ENCODE results near the gene SLC10A7.

Gene SLC10A7

DNA sequence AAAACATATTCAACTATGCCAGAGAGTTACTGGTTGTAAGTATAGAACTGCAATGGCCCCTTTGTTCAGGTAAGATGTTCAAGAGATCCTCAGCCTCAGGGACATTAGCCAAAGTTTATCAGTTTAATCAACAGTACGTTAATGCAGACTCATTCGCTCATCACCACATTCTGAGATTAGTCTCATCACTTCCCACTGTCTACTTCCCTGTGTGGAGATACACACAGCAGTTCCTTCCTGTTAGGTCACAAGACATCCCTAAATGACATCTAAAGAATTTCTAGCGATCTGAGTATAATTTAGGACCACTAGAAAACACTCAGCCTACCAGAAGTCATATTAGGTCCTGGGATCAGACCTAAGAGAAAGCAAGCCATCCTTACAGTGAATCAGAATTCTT lies 10.4 kb downstream of the SLC10A7 start:
- no peaks in the 10 kb centered on the region for H3K36me3 ChIP-seq (ENCODE audit: insufficient read depth, low read length)
- no peaks in the 10 kb centered on the region for H3K9me3 ChIP-seq (ENCODE audit: control insufficient read depth, insufficient read depth, low read length)
- no peaks in the 10 kb centered on the region for H3K4me1 ChIP-seq (ENCODE audit: insufficient read depth, low read length)
- H3K9ac ChIP-seq (ENCODE audit: low read depth, low read length): no peak overlapping the region

DNA sequence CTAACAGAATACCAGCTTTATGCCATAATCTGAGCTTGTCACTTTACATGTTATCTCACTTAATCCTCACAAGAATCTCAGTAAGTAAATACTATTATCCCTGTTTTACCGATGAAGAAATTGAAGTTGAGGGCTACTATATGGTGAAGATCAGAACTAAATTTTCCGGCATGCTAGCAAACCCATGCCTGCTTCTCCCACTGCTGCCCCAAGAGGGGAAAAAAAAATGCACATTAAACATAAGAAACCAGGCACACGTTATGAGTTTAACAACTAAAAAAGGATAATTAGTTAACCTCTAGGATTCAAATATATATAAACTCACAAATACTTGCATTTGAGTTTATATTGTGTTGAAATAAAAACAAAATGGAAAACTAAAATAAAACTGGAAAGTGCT lies 10.8 kb downstream of the SLC10A7 start:
- Histone ChIP-seq H3K9me3 (ENCODE audit: control insufficient read depth, insufficient read depth, low read length) (no peaks in the 10 kb centered on the region), H3K36me3 (ENCODE audit: insufficient read depth, low read length) (no peaks in the 10 kb centered on the region), H3K4me1 (ENCODE audit: insufficient read depth, low read length) (no peaks in the 10 kb centered on the region), H3K9ac (ENCODE audit: low read depth, low read length) (no peak overlapping the region)

- Histone ChIP-seq H3K9ac (ENCODE audit: low read depth, low read length) (no peak overlapping the region), H3K9me3 (ENCODE audit: control insufficient read depth, insufficient read depth, low read length) (no peaks in the 10 kb centered on the region), H3K36me3 (ENCODE audit: insufficient read depth, low read length) (no peaks in the 10 kb centered on the region)
Measured at GRCh38 chr4:146508229-146508939, 13.4 kb downstream of the SLC10A7 start.

DNA sequence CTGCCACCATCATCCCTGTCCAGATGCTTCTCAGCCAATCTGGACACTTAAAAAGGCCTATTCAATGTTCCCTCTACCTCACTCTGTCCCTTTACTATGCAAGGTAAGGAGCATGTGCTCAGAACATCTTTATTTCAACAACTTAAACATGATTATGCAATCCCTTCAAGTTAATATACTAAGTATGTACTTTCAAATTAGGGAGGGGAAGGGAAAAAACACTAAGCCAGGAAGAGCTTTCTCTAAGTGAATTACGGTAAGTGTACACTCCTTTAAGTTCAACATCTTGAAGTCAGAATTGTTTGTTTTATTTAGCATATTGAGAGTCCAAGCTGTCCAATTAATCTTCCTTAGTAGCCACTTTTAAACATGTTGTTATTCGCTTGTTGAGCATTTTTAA lies 14.1 kb downstream of the SLC10A7 start:
- no peaks in the 10 kb centered on the region for H3K9me3 ChIP-seq (ENCODE audit: control insufficient read depth, insufficient read depth, low read length)

More at GRCh38 chr4:146508229-146508939, 13.4 kb downstream of the SLC10A7 start:
- H3K4me1 ChIP-seq (ENCODE audit: insufficient read depth, low read length): no peaks in the 10 kb centered on the region

DNA sequence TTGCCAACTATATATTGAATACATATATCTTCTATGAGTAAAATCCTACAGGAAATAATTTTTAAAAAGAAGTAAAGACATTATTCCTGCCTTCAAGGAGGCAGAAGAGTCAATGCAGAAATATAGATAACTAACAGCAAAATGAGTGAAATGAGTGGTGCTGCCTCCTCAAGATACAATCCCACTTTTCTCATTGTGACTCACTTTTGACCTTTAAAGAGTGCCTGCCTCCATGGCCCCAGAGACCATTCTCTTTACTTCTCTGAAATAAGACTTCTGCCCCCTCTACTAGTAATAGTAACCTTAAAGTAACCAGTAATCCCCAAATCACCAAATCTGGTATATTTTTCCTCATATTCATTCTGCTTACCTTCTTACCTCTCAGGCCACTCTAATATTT lies 15.5 kb downstream of the SLC10A7 start:
- Histone ChIP-seq H3K4me1 (ENCODE audit: insufficient read depth, low read length) (no peaks in the 10 kb centered on the region), H3K9me3 (ENCODE audit: control insufficient read depth, insufficient read depth, low read length) (no peaks in the 10 kb centered on the region), H3K9ac (ENCODE audit: low read depth, low read length) (no peak overlapping the region), H3K36me3 (ENCODE audit: insufficient read depth, low read length) (no peaks in the 10 kb centered on the region)

More for the DNA sequence above, 14.1 kb downstream of the SLC10A7 start:
- Histone ChIP-seq H3K36me3 (ENCODE audit: insufficient read depth, low read length) (no peaks in the 10 kb centered on the region), H3K4me1 (ENCODE audit: insufficient read depth, low read length) (no peaks in the 10 kb centered on the region), H3K9ac (ENCODE audit: low read depth, low read length) (no peak overlapping the region)

DNA sequence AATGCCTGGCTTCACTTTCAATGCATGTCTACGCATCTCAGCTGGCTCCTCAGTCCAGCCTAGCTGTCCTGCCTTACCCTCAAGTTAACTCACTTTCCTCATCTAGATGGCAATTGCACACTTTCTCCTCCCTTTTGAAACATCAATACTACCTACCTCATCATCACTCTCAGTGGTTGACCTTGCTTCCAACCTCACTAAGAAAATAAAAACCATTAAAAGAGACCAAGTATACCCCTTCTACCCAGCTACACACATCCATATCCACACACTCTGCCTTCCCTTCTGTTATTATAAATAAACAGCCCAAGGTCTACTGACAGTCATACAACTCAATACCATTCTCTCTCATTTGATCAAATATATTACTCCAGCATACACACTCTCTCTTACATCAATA lies 21.5 kb downstream of the SLC10A7 start:
- no peaks in the 10 kb centered on the region for H3K9me3 ChIP-seq (ENCODE audit: control insufficient read depth, insufficient read depth, low read length)
- H3K4me1 ChIP-seq (ENCODE audit: insufficient read depth, low read length): no peaks in the 10 kb centered on the region
- H3K36me3 ChIP-seq (ENCODE audit: insufficient read depth, low read length): no peaks in the 10 kb centered on the region
- H3K9ac ChIP-seq (ENCODE audit: low read depth, low read length): no peak overlapping the region

DNA sequence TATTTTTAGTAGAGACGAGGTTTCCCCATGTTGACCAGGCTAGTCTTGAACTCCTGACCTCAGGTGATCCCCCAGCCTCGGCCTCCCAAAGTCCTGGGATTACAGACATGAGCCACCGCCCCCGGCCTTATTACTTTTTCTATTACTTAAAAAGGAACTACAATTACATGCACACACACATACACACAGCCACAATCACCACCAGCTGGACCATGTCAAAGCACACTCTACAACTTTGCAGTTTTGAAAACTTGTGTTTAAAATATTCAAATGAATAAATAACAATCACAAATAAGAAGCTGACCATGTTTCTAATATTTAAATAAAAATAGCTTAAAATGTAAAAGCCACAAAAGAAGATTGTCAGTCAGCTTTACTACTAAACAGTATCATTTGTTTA lies 23.4 kb downstream of the SLC10A7 start:
- no peaks in the 10 kb centered on the region for H3K36me3 ChIP-seq (ENCODE audit: insufficient read depth, low read length)
- H3K9ac ChIP-seq (ENCODE audit: low read depth, low read length): no peak overlapping the region
- H3K4me1 ChIP-seq (ENCODE audit: insufficient read depth, low read length): no peaks in the 10 kb centered on the region
- H3K9me3 ChIP-seq (ENCODE audit: control insufficient read depth, insufficient read depth, low read length): no peaks in the 10 kb centered on the region

DNA sequence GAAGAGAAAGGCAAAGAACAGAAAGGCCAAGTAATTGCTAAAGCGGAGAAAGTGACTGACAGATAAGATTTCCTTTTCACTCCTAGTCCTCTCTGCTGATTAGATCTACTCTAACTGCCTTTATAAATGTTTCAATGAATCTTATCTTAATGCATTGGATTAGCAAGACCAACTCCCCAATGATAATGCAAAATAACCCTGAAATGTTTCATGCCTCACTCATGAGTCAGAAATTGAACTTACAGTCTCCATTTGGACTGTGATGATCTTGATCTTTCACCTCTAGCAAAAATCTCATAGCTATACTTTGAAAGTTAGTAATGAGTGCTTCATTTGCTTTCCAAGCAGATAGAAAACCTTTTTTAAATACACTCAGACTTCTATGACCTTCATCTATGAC lies 26.5 kb downstream of the SLC10A7 start:
- no peaks in the 10 kb centered on the region for H3K9me3 ChIP-seq (ENCODE audit: control insufficient read depth, insufficient read depth, low read length)

DNA sequence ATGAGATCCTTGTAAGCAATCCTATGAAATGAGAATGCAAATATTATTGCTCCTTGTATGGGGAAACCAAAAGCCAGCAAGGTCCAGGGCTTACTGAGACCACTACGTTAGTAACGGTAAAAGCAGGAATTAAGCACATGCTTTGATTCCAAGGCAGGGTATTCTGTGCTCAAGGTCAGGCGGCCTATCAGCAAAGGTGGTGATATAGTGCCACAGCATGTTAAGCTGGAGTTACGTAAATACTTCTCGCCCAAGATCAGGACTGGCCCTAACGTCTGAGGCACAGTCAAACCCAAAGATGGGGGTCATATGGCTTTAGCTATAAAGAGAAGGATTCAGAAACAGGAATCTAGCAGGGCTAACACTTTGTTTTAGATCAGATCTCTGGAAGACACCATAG lies 27.6 kb downstream of the SLC10A7 start:
- no peaks in the 10 kb centered on the region for H3K36me3 ChIP-seq (ENCODE audit: insufficient read depth, low read length)
- H3K4me1 ChIP-seq (ENCODE audit: insufficient read depth, low read length): no peaks in the 10 kb centered on the region
- no peaks in the 10 kb centered on the region for H3K9me3 ChIP-seq (ENCODE audit: control insufficient read depth, insufficient read depth, low read length)

More for the DNA sequence above, 26.5 kb downstream of the SLC10A7 start:
- Histone ChIP-seq H3K4me1 (ENCODE audit: insufficient read depth, low read length) (no peaks in the 10 kb centered on the region), H3K9ac (ENCODE audit: low read depth, low read length) (no peak overlapping the region), H3K36me3 (ENCODE audit: insufficient read depth, low read length) (no peaks in the 10 kb centered on the region)

DNA sequence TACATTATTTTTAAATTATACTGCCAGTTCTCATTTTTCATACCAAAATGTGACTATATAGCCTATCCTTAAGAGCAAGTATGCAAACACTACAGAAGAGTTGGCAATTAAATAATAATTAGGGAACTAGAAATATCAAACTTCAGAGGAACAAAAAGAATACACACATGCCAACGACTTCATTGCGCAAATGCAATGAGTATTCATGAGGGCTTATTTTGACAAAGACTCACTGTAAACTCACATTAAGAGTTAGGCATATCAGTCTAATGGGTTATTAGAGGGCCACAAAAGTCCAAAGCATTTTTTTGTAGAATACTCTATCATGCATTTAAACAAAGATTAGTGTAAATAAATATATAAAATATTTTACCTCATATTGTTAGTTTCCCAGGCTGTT lies 31.6 kb downstream of the SLC10A7 start:
- H3K36me3 ChIP-seq (ENCODE audit: insufficient read depth, low read length): no peaks in the 10 kb centered on the region
- H3K9ac ChIP-seq (ENCODE audit: low read depth, low read length): no peak overlapping the region

More for the DNA sequence above, 27.6 kb downstream of the SLC10A7 start:
- H3K9ac ChIP-seq (ENCODE audit: low read depth, low read length): no peak overlapping the region

DNA sequence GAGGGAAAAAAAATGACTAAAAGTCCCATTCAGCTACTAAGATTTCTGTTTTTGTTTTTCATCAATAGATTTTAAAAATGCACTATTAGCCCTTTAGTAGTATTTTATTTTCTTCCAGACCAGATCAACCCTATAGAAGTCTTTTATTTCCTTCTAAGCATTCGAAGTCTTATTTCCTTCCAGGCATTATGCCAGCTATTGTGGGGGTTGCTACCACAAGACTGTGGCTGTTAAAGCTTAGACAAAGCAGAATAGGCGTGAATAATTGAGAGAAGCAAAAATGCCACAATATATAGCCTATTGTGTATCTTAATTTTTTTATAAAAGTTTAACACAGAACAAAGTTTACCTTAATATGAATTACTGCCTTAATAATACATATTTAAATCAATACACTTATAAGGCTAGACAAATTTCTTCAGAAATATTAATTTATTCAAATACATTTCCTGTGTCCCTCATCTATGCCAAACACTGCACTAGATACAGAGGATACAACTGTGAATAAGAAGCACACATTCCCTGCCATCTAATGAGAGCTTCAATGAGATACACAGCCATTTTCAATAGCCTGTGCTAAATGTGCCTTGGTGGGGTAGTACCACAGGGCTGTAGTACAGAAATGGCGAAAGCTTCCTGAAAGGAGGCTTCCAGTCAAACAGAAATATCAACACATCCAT lies 33.1 kb downstream of the SLC10A7 start:
- Histone ChIP-seq H3K36me3 (ENCODE audit: insufficient read depth, low read length) (no peaks in the 10 kb centered on the region), H3K9ac (ENCODE audit: low read depth, low read length) (no peak overlapping the region), H3K4me1 (ENCODE audit: insufficient read depth, low read length) (no peaks in the 10 kb centered on the region), H3K9me3 (ENCODE audit: control insufficient read depth, insufficient read depth, low read length) (no peaks in the 10 kb centered on the region)

More for the DNA sequence above, 31.6 kb downstream of the SLC10A7 start:
- Histone ChIP-seq H3K9me3 (ENCODE audit: control insufficient read depth, insufficient read depth, low read length) (no peaks in the 10 kb centered on the region), H3K4me1 (ENCODE audit: insufficient read depth, low read length) (no peaks in the 10 kb centered on the region)

- Histone ChIP-seq H3K9ac (ENCODE audit: low read depth, low read length) (no peak overlapping the region), H3K4me1 (ENCODE audit: insufficient read depth, low read length) (no peaks in the 10 kb centered on the region), H3K9me3 (ENCODE audit: control insufficient read depth, insufficient read depth, low read length) (no peaks in the 10 kb centered on the region; the same call in 1 of the 2 replicates), H3K36me3 (ENCODE audit: insufficient read depth, low read length) (no peaks in the 10 kb centered on the region)
Measured at GRCh38 chr4:146486565-146486964, 35.2 kb downstream of the SLC10A7 start.

DNA sequence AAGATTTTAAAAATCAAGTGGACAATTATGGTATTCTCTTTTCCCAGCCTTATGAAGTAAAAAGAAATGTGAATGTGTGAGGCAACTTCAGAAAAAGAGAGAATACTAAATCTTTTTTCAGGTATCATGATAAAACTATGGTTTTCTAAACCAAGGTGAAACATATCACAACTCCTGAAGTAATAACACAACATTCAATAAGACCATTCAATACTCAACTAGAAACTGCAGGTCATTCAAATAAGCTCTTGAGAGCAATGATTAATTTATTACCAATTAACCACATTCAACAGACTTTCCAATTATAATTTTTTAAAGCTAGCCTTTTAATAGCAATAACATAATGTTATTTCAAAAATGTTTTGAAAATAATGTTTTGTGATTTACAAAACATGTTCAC lies 35.8 kb downstream of the SLC10A7 start:
- H3K4me1 ChIP-seq (ENCODE audit: insufficient read depth, low read length): no peaks in the 10 kb centered on the region
- no peaks in the 10 kb centered on the region for H3K36me3 ChIP-seq (ENCODE audit: insufficient read depth, low read length)
- no peaks in the 10 kb centered on the region; the same call in 1 of the 2 replicates for H3K9me3 ChIP-seq (ENCODE audit: control insufficient read depth, insufficient read depth, low read length)
- no peak overlapping the region for H3K9ac ChIP-seq (ENCODE audit: low read depth, low read length)

DNA sequence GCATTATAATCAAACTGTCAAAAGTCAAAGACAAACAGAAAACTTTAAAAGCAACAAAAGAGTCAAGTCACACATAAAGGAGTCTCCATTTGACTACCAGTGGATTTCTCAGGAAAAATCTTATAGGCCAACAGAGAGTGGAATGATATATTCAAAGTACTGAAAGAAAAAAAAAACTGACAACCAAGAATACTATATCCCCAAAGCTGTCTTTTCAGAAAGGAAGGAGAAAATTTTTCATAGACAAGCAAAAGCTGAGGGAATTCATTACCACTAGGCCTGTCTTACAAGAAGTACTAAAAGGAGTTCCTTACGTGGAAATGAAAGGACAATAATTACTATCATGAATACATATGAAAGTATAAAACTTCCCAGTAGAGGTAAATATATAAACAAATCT lies 39.0 kb downstream of the SLC10A7 start:
- H3K4me1 ChIP-seq (ENCODE audit: insufficient read depth, low read length): no peaks in the 10 kb centered on the region
- no peaks in the 10 kb centered on the region; the same call in 1 of the 2 replicates for H3K9me3 ChIP-seq (ENCODE audit: control insufficient read depth, insufficient read depth, low read length)
- H3K36me3 ChIP-seq (ENCODE audit: insufficient read depth, low read length): no peaks in the 10 kb centered on the region
- H3K9ac ChIP-seq (ENCODE audit: low read depth, low read length): no peak overlapping the region

- Histone ChIP-seq H3K9ac (ENCODE audit: low read depth, low read length) (no peak overlapping the region), H3K4me1 (ENCODE audit: insufficient read depth, low read length) (no peaks in the 10 kb centered on the region), H3K9me3 (ENCODE audit: control insufficient read depth, insufficient read depth, low read length) (no peaks in the 10 kb centered on the region; the same call in 1 of the 2 replicates), H3K36me3 (ENCODE audit: insufficient read depth, low read length) (no peaks in the 10 kb centered on the region)
Measured at GRCh38 chr4:146481246-146481645, 40.5 kb downstream of the SLC10A7 start.
